GM18498 (cell line): ENCODE results near the gene ATP6V0E2.

Experiments used
- ATAC-seq: cut with Tn5 transposase; IDR thresholded peaks from one replicate; pipeline ENCODE4 v1.9.1; 2021; ENCODE audit warnings: mild to moderate bottlenecking, moderate library complexity; ENCODE audit not compliant: unreplicated experiment

Gene ATP6V0E2

DNA sequence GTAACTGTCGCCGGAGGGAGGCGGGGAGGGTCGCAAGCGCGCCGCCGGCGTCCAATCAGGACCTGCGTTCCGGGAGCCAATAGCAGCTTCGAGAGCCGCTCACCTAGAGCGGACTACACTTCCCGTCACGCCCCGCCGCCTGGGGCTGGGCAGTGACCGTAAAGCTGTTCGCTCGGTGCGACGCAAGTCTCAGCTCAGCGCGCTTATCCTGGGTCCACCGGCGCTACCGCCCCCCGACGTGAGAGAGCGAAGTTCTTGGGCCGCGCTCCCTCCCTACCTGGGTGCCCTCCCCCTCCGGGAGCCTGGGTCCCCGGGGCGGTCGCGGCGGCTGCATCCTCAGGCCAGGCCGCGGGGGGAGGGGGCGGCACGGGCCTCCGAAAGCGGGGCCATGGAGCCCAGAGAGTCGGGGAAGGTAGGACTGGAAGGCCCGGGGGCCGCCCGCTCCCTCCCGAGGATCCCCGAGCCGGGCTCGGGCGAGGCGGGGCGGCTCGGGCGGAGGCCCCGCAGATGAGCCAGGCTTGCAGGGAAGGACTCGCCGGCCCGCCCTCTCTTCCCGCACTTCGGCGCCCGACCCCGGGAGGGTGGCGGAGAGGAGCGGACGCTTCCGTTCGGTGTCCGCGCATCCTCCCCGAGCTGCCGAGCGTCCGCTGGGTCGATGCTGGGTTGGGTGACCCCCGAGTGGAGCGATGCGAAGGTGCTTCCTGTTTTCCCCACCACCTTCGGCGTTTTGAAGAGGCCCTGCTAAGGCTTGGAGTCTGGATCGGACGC, 35.4 kb upstream of the ATP6V0E2 start, which contains the start of gene ZNF862:
TSS of gene ZNF862 (plus strand) at position 152 of the 768 bp plus-strand sequence. CDS start at position 389, 237 bp downstream.
- ATAC-seq, result peak; percentile 99

DNA sequence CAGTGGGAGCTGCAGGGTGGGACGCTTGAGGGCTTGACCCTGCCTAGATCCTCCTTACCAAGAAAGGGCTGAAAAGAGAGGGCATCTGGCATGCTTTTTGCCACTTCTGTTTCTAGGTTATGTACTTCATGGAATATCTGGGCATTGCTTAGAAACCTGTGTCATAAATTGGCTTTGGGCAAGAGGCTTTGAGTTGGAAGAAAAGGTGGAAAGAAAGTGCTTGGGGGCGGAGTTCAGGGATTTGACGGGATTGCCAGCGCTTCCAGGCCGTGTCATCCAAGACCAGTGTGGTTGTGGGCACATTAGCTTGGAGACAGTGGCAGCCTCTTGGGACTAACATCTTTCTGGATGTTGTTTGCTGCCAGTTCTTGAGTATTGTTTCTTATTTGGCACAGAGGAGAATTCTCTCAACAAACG, 34.8 kb upstream of the ATP6V0E2 start:
- no peak for ATAC-seq

DNA sequence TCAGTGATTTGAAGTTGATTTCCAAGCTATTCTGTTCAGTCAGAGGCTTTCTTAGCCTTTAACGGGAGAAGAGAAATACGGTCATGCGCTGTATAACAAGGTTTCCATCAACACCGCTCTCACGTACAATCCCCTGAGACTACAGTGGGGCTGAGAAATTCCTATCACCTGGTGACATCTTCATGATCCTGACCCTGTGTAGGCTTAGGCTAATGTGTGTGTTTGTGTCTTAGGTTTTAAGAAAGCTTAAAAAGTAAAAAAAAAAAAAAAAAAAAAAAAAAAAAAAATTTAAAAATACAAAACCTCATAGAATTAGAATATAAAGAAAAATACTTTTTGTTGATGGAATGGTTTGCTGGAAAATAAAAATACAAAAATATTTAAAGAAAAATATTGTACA, 33.8 kb upstream of the ATP6V0E2 start:
- no peak for ATAC-seq

DNA sequence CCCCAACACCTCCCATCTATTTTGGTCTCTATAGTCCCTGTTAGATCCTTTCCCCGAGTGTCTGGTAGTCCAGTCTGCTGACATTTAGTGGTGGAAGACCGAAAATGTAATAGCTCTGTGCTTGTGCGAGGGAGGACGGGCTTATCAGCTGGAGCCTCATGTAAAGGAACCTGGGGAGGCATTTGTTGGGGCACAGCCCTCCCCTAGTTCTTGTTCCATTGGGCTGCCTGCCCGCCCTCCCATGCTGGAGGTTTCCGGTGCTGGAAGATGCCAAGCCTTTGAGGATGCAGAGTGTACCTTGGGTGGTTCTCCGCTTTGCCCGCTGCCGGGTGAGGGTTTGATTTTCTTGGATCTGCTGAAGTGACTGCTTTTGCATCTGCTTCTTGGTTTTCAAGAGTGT, 30.2 kb upstream of the ATP6V0E2 start:
- ATAC-seq, result no peak

DNA sequence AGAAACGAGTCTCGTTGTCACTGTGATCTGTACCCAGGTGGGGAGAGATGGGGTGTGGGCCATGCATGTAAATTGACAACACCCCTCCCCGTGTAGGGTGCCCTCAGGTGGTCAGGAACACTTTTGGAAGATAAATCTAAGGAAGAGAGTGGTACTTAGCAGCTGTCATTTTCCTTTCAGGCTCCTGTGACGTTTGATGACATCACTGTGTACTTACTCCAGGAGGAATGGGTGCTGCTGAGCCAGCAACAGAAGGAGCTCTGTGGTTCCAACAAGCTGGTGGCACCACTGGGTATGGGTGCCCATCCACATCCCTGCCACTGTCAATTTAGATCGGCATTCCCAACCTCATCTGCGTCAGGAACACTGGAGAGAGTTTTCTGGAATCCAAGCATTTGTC, 29.3 kb upstream of the ATP6V0E2 start:
- ATAC-seq, result no peak

DNA sequence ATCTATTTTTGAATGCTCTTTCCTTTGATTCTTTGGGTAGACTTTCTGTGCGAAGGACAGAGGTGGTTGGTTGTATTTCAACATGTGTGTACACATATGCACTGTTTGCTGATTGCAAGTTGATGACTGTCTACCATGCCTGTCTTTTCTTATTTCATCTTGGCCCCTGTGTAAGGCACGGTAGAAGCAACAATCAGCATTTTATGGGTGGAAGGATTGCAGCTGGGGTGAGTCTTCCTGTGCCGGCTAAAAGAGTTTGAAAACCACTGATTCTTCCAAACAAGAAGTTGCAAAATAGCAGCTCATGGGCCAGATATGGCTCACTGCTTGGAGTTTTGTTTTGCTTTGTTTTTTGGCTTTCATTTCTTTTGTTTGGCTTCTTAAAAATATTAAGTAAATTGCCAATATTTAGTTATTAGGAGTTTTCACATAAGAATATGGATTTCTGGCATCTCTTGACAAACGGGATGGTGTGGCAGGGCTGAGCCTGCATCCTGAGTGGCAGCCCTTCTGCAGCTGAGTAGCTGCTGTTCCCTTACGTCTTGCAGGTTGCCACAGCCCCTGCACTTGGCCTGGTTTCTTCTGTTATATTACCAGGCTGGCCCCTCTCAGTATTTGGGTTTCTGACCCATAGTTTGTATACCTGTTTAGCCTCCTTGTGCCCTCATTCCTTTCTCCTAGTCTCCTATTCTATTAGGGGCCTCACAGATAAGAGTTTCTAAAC, 28.4 kb upstream of the ATP6V0E2 start:
- no peak for ATAC-seq

DNA sequence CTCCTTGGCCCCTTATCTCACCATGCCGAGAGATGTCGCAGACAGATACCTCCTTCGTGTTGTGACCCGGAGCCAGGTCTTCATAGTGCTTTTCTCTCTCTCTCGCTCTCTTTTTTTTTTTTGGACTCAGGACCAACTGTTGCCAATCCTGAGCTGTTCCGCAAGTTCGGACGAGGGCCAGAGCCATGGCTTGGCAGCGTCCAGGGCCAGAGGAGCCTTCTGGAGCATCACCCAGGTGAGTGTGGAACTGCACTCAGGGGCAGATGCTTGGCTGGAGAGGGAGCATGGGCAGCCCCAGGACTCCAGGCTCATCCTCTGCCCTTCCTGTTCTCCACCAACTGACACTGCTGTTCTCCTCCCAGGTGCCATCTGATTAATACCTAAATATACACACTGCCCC, 27.7 kb upstream of the ATP6V0E2 start:
- no peak for ATAC-seq

DNA sequence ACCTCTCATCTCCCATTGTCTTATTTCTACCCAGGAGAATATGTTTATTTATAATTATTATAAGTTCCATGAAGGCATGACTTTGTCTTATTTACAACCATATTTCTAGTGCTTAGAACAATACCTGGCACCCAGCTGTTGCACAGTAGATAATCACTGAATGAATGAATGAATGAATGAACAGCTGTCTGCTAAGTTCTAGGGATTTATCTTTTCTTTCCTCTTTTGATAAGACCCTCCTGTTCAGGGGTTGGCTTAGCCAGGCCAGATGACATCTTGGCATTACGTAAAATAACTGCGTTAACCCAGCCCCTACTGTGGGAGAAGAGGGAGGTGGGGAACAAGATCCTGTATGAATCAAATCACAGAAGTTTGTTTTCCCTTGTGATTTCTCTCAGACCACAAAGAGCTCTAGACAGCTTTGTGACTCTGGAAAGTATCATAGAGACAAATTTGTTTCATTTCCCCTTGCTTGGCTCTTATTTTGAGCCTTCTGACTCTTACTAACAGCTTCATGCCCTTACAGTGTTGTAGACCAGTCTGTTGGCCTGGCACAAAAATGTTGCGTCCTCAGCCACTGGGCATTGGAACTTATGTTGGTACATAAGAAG, 27.2 kb upstream of the ATP6V0E2 start:
- peak; percentile 75 for ATAC-seq

DNA sequence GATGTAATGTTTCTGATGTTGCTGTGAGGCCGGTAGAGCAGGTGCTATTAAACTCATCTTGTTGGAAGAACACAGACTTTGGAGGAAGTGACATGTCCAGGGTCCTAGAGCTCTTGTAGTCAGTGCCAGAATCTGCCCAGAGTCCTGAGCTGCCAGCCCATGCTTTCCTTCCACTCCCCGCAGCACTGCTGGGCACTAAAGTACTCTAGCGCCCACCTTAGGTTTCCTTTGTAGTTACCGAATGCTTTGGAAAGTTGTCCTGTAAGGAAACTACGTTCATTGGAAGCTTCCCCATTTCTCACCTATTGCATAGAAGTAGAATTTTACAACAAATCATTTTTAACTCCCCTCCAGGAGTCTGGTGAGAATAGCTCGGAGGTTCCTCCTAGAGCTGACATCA, 24.6 kb upstream of the ATP6V0E2 start:
- no peak for ATAC-seq

DNA sequence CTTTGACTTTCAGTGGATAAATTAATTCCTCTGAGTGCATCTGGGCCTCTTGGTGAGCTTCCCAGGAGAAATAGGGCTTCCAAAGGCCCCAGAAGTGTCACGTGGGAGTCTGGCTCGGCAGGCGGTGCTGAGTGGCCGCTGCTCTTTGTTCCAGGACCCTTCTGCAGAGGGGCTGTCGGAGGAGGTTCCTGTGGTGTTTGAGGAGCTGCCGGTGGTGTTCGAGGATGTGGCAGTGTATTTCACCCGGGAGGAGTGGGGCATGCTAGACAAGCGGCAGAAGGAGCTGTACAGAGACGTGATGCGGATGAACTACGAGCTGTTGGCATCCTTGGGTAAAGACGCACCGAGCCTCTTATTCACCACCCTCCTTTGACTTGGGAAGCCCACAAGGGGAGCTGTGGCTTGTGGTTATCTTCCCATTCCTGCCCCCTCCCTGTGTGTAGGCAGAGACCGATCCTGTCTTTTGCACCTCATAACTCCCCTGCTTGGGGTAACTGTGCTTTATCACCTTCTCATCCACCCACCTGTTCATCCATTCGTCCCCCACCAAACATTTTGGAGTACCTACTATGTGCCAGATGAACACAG, 23.7 kb upstream of the ATP6V0E2 start:
- no peak for ATAC-seq

DNA sequence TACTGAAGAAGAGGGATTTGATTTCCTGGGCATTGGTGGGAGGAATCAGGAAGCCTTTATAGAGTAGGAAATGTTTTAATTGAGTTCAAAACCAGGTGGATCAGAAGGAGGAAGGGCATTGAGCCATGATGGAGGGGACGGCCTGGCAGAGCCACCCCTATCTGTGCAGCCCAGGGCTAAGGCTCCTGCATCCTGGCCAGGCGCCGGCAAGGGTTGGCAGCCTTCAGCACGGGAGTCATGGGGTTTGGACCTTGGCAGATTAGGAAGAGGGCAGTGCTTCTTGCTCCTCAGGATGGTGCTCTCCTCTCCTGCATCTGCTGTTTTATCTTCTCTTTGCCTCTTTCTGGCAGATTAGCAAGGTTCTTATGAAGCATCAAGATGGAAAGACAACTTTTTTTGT, 23.1 kb upstream of the ATP6V0E2 start:
- ATAC-seq, result no peak

DNA sequence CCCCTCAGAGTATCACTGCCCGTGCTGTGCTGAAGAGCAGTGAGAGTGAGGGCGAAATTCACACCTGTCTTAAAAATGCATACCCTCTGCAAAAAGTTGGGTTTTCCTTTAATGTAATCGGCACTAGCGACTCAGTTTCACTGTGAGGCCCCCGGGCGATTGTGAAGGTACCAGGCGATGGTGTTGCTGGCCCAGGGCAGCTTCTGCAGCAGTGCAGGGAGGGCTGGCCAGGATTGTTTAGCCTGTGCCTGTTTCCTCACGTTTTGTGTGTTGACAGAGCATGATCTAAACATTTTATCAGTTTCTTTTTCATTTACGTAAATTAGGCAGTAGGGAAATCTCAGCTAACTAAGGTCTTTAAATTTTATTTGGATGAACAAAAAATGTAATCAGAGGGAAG, 22.3 kb upstream of the ATP6V0E2 start:
- no peak for ATAC-seq

DNA sequence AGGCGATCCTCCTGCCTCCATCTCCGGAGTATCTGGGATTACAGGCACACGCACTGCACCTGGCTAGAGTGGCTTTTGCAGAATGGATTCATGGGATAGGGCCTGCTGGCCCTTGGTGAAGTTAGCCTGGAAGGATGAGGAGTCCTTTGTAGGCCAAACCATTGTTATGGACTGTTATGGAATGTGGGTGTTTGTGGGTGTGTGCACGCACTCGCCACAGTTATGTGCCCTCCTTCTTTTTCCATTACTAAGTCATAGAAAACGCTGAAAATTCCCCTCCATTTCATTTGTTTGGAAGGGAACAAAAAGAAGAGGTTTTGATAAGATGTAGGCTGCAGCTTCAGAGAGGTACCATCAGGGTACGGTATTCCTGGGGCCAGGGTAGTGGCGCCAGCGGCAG, 20.6 kb upstream of the ATP6V0E2 start:
- no peak for ATAC-seq

DNA sequence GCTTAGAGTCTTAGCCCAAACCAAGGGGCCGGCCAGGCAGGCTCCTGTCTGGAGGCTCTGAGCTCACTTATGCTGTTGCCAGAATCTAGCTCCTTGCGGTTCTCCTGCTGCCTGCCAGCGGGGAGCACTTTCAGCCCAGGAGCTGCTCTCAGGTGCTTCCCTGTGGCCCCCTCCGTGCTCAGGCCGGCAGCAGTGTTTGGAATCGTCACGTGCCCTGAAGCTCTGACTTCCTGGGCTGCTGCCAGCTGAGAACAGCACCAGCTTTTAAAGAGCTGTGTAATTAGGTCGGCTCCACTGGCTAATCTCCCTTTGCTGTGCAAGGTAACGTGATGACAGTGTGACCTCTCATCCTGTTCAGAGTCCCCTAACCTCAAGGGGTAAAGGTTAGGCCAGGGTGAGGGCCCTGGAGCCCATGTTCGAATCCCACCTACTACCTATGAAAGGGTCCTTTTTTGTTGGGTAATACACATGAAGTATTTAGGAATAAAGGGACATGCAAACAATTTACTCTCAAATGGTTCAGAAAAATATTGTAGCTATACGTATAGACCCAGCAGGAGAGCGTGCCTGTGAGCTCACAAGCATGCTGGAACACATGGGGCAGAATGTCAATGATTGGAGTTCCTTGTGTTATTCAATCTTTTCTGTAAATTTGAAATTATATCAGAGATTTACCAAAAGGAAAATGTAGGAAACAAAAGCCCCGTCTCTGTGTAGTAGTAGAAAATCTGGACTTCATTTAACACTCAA, 19.0 kb upstream of the ATP6V0E2 start:
- no peak for ATAC-seq

DNA sequence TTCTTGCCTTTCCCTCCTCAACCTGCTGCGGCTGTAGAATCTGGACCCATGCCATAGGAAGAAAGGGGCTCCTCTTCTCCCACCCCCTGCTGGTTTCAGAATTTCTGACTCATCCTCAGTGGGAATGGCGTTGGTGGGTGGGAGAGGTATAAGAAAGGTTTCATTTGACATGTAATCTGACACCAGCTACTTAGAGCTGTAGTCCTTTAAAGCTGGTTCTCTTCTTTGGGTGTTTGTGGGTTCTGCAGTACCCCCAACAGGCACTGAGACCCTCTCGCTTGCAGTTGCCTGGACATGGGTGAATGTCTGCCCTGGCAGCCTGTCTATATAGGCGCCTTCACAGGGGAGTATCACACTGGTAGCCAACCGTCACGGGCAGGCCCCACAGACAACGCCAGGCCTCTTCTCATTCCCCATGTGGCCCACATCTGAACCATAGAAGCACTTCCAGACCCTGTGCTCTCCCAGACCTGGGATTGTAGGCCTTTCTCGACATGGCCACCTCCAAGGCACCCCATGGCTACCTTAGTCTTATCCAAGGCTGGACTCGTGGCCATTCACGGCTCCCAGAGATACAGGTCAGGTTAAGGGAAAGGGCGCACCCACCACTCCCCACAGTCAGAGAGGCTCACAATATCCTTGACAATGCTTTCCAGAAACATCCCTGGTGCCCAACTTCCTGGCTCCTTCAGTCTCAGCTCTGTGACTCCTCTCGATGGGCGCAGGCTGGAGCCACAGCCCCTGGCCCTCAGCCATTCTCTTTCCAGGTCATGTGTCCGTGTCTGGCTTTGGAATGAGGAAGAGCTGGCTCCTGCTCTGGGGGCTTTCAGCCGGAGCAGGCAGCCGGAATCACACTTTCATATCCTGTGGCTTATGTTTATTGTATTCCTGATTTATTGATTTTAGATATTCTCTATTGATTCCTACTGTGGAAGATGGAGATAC, 18.1 kb upstream of the ATP6V0E2 start:
- no peak for ATAC-seq

DNA sequence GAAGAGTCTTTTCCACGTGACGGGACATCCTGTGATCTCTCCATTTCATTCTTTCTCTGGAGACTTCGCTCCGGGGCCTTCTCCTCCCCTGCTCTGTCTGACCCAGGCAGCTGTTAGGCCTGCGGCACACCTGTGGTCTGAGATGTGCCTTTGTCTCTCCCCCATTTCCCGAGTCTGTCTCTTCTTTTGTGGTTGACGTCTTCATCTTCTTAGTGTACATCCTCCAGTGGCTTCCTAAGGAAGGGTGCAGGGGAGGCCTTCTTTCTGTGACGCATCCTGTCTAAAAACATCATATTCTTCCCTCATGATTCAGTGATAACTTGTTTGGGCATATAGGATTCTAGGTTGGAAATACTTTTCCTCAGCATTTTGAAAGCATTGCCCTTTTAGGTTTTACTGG, 17.2 kb upstream of the ATP6V0E2 start:
- ATAC-seq, result no peak

DNA sequence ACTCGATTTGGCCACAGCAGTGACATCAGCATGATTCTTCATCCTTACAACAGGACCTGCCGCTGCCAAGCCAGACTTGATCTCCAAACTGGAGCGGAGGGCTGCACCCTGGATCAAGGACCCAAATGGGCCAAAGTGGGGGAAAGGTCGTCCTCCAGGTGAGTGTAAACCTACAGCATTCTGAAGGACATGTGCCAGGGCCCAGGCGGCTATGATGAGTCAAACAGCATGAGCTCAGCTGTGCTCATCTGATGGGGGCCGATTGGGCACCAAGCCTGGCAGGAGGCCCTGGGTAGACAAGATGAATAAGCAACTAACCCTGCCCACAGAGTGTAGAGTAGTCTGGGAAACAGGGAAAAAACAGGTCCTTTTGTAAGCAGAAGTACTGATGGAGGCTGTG, 14.4 kb upstream of the ATP6V0E2 start:
- ATAC-seq, result no peak

DNA sequence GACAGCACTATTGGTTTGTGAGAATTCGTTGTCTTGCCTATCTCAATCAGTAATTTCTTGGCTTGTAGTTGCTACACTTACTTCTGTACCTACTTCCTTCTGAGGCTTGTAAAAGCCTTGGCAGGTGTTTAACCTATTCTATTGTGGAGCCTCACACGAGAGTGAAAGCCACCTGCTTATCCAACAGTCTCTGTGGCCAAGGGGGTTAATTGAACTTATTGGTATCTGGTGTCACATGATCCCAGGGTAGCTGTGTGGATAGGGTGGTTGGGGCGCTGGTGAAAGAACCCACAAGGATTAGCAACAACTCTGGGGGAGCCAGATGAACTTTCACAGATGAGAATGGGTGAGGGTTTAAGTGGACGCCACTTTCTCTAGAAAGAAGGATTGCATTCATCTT, 13.9 kb upstream of the ATP6V0E2 start:
- no peak for ATAC-seq

DNA sequence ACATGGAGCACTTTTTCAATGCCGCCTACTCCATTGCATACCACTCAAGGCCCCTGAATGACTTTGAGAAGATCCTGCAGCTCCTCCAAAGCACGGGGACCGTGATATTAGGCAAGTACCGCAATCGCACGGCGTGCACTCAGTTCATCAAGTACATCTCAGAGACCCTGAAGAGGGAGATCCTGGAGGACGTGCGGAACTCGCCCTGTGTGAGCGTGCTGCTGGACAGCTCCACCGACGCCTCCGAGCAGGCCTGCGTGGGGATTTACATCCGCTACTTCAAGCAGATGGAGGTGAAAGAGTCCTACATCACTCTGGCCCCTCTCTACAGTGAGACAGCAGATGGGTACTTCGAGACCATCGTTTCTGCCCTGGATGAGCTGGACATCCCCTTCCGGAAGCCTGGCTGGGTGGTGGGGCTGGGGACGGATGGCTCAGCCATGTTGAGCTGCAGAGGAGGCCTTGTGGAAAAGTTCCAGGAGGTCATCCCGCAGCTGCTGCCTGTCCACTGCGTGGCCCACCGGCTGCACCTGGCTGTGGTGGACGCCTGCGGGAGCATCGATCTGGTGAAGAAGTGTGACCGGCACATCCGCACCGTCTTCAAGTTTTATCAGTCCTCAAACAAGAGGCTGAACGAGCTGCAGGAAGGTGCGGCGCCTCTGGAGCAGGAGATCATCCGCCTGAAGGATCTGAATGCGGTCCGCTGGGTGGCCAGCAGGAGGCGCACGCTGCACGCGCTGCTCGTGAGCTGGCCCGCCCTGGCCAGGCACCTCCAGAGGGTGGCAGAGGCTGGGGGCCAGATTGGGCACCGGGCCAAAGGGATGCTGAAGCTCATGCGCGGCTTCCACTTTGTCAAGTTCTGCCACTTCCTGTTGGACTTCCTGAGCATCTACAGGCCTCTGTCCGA, 12.7 kb upstream of the ATP6V0E2 start:
- ATAC-seq, result no peak
